Stimulated activated CD8-positive, alpha-beta memory T cell treated with anti-CD3 and anti-CD28 coated beads, Interleukin-7, amount 100 ng/mL, for 1 hour (primary cell): ENCODE data around the gene WWOX.
A peak's percentile ranks its signal among the peaks of the same experiment; 100 is the strongest.

Experiments
- DNase-seq, 2 donors: peaks; one replicate each; pipeline ENCODE4 v3.0.0-alpha.2; 2020; ENCODE audit warnings: low read depth in 2 of 2

The WWOX gene

GRCh38 chr16:79064256-79064972, 965.0 kb downstream of the WWOX start:
- no peak for DNase-seq

- DNase-seq = no peak
These were observed 967.1 kb downstream of the WWOX start for GRCh38 chr16:79066561-79066960.

- no peak for DNase-seq
These were observed 968.1 kb downstream of the WWOX start for GRCh38 chr16:79067600-79067999.

- no peak for DNase-seq
These were observed 969.7 kb downstream of the WWOX start for GRCh38 chr16:79069121-79069520.

- no peak for DNase-seq
These were observed 970.2 kb downstream of the WWOX start for GRCh38 chr16:79069633-79070032.

GRCh38 chr16:79071424-79071823, 972.0 kb downstream of the WWOX start:
- no peak for DNase-seq

GRCh38 chr16:79072517-79072916, 973.1 kb downstream of the WWOX start:
- DNase-seq = no peak

GRCh38 chr16:79073566-79073965, 974.1 kb downstream of the WWOX start:
- DNase-seq = no peak

- DNase-seq = no peak
These were observed 975.1 kb downstream of the WWOX start for GRCh38 chr16:79074541-79074940.

GRCh38 chr16:79074951-79075350, 975.5 kb downstream of the WWOX start:
- DNase-seq = no peak

- DNase-seq = no peak
These were observed 976.8 kb downstream of the WWOX start for GRCh38 chr16:79076047-79076767.

GRCh38 chr16:79077346-79077745, 977.9 kb downstream of the WWOX start:
- no peak for DNase-seq

- no peak for DNase-seq
These were observed 980.4 kb downstream of the WWOX start for GRCh38 chr16:79079656-79080420.

- DNase-seq = no peak
These were observed 982.0 kb downstream of the WWOX start for GRCh38 chr16:79081297-79082066.

- no peak for DNase-seq
These were observed 983.5 kb downstream of the WWOX start for GRCh38 chr16:79082970-79083369.

- DNase-seq = no peak
These were observed 984.2 kb downstream of the WWOX start for GRCh38 chr16:79083508-79084299.

- no peak for DNase-seq
These were observed 989.5 kb downstream of the WWOX start for GRCh38 chr16:79088971-79089370.

GRCh38 chr16:79089735-79090284, 990.4 kb downstream of the WWOX start:
- DNase-seq = peak; percentile 15 to 22

GRCh38 chr16:79090966-79091365, 991.5 kb downstream of the WWOX start:
- no peak for DNase-seq

- DNase-seq = no peak
These were observed 993.4 kb downstream of the WWOX start for GRCh38 chr16:79092846-79093245.

GRCh38 chr16:79093554-79093967, 994.1 kb downstream of the WWOX start:
- DNase-seq = no peak
